ENCODE measurements around the gene ENTPD6.

GRCh38 chr20:25237610-25238318, 42.3 kb downstream of the ENTPD6 start:
- TF ChIP-seq, protein P1, sequence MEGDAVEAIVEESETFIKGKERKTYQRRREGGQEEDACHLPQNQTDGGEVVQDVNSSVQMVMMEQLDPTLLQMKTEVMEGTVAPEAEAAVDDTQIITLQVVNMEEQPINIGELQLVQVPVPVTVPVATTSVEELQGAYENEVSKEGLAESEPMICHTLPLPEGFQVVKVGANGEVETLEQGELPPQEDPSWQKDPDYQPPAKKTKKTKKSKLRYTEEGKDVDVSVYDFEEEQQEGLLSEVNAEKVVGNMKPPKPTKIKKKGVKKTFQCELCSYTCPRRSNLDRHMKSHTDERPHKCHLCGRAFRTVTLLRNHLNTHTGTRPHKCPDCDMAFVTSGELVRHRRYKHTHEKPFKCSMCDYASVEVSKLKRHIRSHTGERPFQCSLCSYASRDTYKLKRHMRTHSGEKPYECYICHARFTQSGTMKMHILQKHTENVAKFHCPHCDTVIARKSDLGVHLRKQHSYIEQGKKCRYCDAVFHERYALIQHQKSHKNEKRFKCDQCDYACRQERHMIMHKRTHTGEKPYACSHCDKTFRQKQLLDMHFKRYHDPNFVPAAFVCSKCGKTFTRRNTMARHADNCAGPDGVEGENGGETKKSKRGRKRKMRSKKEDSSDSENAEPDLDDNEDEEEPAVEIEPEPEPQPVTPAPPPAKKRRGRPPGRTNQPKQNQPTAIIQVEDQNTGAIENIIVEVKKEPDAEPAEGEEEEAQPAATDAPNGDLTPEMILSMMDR (IDR thresholded peaks at IDR 0.05): no peak
- TF ChIP-seq POLR2A (IDR thresholded peaks at IDR 0.05): no peak
- peak; percentile 52 to 69 (median 58) for TF ChIP-seq POLR2AphosphoS5 (IDR thresholded peaks at IDR 0.05)

All from breast epithelium (tissue), 3 donors.